Epithelial cell of proximal tubule (primary cell): Measurements from ENCODE around the gene TEKT1. TPM values are rescaled to one million over a fixed set of nuclear protein-coding genes. Genes with fewer than 3 reads are reported as not detected.

ENCODE experiments used
- DNase-seq: peaks from one replicate; pipeline ENCODE4 v3.0.0-alpha.2; 2011; ENCODE audit warnings: low read depth
- H3K4me3 ChIP-seq: 2 replicates; pipeline ENCODE4 v1.5.1; 2011; ENCODE audit warnings: low read depth, mild to moderate bottlenecking, low read length
- total RNA-seq: library from RNA; depleted of rRNA; stranded (reverse); fragments of >200 nt; gene quantifications from 2 replicates; pipeline ENCODE4 v1.2.3, GENCODE V29; 2015
- TF ChIP-seq, protein P1 (sequence below): conservative IDR thresholded peaks from 2 replicates; pipeline ENCODE4 v1.5.1; 2012; ENCODE audit warnings: low read depth, mild to moderate bottlenecking, low read length

Gene TEKT1
- total RNA-seq, 1 donor from 2014 or later = not detected

- no peak for DNase-seq
- TF ChIP-seq, protein P1, sequence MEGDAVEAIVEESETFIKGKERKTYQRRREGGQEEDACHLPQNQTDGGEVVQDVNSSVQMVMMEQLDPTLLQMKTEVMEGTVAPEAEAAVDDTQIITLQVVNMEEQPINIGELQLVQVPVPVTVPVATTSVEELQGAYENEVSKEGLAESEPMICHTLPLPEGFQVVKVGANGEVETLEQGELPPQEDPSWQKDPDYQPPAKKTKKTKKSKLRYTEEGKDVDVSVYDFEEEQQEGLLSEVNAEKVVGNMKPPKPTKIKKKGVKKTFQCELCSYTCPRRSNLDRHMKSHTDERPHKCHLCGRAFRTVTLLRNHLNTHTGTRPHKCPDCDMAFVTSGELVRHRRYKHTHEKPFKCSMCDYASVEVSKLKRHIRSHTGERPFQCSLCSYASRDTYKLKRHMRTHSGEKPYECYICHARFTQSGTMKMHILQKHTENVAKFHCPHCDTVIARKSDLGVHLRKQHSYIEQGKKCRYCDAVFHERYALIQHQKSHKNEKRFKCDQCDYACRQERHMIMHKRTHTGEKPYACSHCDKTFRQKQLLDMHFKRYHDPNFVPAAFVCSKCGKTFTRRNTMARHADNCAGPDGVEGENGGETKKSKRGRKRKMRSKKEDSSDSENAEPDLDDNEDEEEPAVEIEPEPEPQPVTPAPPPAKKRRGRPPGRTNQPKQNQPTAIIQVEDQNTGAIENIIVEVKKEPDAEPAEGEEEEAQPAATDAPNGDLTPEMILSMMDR = no peak
- peak overlapping the region; percentile 30 for H3K4me3 ChIP-seq
These were observed 75.0 kb downstream of the TEKT1 start for GRCh38 chr17:6756425-6757031.

- TF ChIP-seq, protein P1 = no peak
- DNase-seq = no peak
- peak within 1 kb of the TSS; percentile 30 for H3K4me3 ChIP-seq
These were observed 75.8 kb downstream of the TEKT1 start, which contains the start of gene XAF1 for GRCh38 chr17:6755731-6756184. TSS of gene XAF1 (plus strand) at chr17:6756046. CDS start at chr17:6756079, 33 bp downstream.

DNA sequence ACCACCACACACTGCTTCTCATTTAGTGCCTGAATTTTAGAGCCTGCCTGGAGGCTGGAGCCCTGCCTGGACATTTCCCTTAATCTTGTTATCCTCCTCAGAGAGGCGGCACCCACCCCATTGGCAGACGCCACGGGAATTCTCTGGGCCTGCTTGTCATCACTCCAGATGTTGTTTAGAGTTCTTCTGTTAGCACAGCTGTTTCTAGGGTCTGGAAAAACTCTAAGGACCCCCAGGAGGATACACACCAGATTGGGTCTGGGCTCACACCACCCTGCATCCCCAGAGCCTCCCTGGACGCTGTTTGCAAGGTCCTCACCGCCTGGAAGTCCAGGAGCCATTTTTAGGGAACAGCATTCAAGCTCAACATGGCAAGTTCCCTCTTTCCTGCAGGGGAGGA lies 76.2 kb downstream of the TEKT1 start:
- TF ChIP-seq, protein P1 = no peak
- no peak overlapping the region for H3K4me3 ChIP-seq
- DNase-seq = no peak

- no peak for DNase-seq
- no peak overlapping the region for H3K4me3 ChIP-seq
These were observed 78.0 kb downstream of the TEKT1 start for GRCh38 chr17:6753546-6753945.

DNA sequence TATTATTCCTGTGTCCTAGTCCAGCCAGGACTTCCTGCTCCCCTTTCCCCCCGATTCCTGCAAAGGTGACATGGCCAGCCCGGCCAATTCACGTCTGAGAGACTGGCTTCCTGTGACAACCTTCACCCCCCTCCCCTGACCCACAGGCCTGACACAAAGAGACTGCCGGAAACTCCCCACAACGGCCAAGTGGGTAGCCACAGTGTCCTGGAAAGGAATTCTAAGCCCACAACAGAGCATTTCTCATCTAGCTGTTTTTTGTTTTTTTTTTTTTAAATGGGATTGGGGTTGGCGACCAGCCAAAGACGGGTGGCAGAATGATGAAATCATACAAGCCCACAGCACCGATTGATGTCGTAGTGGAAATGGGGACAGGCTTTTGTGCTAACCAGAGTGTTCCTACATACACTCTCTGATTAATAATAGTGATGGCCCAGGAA lies 78.5 kb downstream of the TEKT1 start:
- H3K4me3 ChIP-seq = no peak overlapping the region
- DNase-seq = peak; percentile 16
- TF ChIP-seq, protein P1 = no peak

More at GRCh38 chr17:6753546-6753945, 78.0 kb downstream of the TEKT1 start:
- TF ChIP-seq, protein P1 = no peak

- no peak overlapping the region for H3K4me3 ChIP-seq
- TF ChIP-seq, protein P1 = no peak
- DNase-seq = peak; percentile 85
These were observed 79.2 kb downstream of the TEKT1 start for GRCh38 chr17:6752068-6752909.
